Activated CD8-positive, alpha-beta memory T cell treated with anti-CD3 and anti-CD28 coated beads, Interleukin-2, amount 10 ng/mL, durations not matched to agents 7 days and 5 days (primary cell): ENCODE data around the gene SMNDC1. TPM values are rescaled to one million over a fixed set of nuclear protein-coding genes. Genes with fewer than 3 reads are reported as not detected.
A peak's percentile ranks its signal among the peaks of the same experiment; 100 is the strongest.
"Not testable (repeated sequence)": the region's sequence is repeated elsewhere in the genome, so short reads cannot be mapped to it uniquely, and the experiment has no call there.

ENCODE experiments used
- ATAC-seq: fragments of 150-1000 bp; cut with Tn5 transposase; one replicate; pipeline ENCODE4 v1.10.0; 2021; ENCODE audit warnings: moderate library complexity
- CTCF ChIA-PET: fragments of 350-600 bp; sonication (Branson Sonifier 250); formaldehyde crosslinking; loops from one replicate; lab custom pipeline; 2021; ENCODE audit warnings: antibody characterized with exemption; lab: Charles Lee
- DNase-seq: peaks from one replicate; pipeline ENCODE4 v3.0.0-alpha.2; 2020
- H3K27ac Mint-ChIP-seq: one replicate; pipeline ENCODE4 v1.8.0; 2021; ENCODE audit warnings: mild to moderate bottlenecking, mixed read lengths
- H3K27me3 Mint-ChIP-seq: one replicate; pipeline ENCODE4 v1.8.0; 2021; ENCODE audit warnings: mixed read lengths
- H3K36me3 Mint-ChIP-seq: one replicate; pipeline ENCODE4 v1.8.0; 2021; ENCODE audit warnings: mild to moderate bottlenecking, mixed read lengths
- H3K4me1 Mint-ChIP-seq: one replicate; pipeline ENCODE4 v1.8.0; 2021; ENCODE audit warnings: mixed read lengths
- H3K4me3 Mint-ChIP-seq: one replicate; pipeline ENCODE4 v1.8.0; 2021; ENCODE audit warnings: mild to moderate bottlenecking, moderate library complexity, mixed read lengths
- H3K9me3 Mint-ChIP-seq: one replicate; pipeline ENCODE4 v1.8.0; 2022; ENCODE audit warnings: low read depth, mixed read lengths
- total RNA-seq, 2 experiments: library from RNA; stranded (reverse); gene quantifications; one replicate each; pipeline ENCODE4 v1.2.3, GENCODE V29; 2021

SMNDC1 gene
- total RNA-seq, 2 experiments from 2014 or later = 40.9 to 43.5 TPM

DNA sequence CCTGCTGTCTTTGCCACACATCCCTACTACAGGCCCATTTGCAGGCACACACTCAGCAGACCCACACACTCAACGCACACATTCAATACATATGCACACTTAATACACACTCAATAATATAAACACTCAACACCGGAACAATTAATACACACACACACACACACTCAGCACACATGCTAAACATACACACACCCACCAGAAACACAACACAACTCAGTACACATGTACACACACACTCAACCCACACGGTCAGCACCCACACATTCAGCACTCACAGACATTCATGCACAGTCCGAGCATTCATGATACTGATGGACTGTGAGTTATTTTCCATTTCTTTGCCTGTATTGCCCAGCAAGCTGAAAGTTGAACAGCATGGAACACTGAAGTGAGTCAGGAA is 35.4 kb upstream of the SMNDC1 start:
- Mint-ChIP-seq H3K27me3 (peaks cover 4% of the 10 kb centered on the region), H3K4me1 (peaks cover 43% of the 10 kb centered on the region), H3K36me3 (peaks cover 13% of the 10 kb centered on the region), H3K27ac (no peak overlapping the region), H3K9me3 (no peaks in the 10 kb centered on the region), H3K4me3 (no peak overlapping the region)
- CTCF ChIA-PET = interaction anchor here (7.7 kb wide), 1 partner anchor 14 kb away, joined by 48 read pairs; no protein-coding TSS in a partner anchor
- no peak for DNase-seq
- ATAC-seq = no peak

DNA sequence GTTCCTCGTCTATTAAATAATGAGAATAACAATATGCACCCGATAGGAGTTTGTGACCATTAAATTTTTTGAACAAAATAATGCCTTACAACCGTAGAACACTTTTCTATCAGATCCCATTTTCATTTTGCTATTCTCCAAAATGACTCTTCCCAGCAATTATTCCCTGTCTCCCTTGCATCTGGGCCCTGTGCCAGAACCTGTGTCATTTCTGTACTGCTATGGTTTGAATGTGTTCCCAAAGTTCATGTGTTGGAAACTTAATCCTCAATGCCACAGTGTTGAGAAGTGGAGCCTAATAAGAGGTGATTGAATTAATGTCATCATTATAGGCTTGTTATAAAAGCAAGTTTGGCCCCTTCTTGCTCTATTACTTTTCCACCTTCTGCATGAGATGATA is 33.2 kb upstream of the SMNDC1 start:
- no peak for ATAC-seq
- no peak for DNase-seq
- CTCF ChIA-PET = interaction anchor here (1.5 to 7.7 kb wide), 2 partner anchors 16 to 27 kb away, joined by 4 to 48 read pairs; no protein-coding TSS in a partner anchor
- Mint-ChIP-seq H3K27me3 (no peaks in the 10 kb centered on the region), H3K4me1 (peaks cover 50% of the 10 kb centered on the region), H3K27ac (no peak overlapping the region), H3K4me3 (no peak overlapping the region), H3K36me3 (peaks cover 17% of the 10 kb centered on the region), H3K9me3 (no peaks in the 10 kb centered on the region)

DNA sequence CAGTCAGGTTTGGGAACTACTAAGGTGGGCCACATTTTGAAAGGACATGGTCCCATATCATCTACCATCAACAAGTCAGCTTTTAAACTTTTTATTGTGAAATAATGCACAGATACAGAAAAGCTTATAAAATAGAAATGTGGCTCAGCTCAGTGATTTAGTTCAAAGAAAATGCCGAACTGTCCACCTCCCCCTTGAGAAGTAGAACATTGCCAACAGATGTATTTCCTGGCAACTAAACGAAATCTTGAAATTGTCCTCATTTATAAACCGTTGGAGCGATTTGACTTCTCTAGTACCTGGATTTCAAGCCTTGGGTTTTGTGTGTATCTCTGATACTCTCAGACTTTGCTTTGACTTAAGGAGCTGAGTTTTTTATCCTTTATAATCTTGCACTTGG is 32.7 kb upstream of the SMNDC1 start:
- no peak overlapping the region for H3K27ac Mint-ChIP-seq

GRCh38 chr10:110336111-110336721 is 31.5 kb upstream of the SMNDC1 start:
- ATAC-seq (no peak), DNase-seq (no peak)
- Mint-ChIP-seq H3K27me3 (no peaks in the 10 kb centered on the region), H3K4me3 (no peak overlapping the region), H3K9me3 (peaks cover 3% of the 10 kb centered on the region), H3K36me3 (peaks cover 26% of the 10 kb centered on the region), H3K27ac (peak overlapping the region; percentile 88), H3K4me1 (peaks cover 48% of the 10 kb centered on the region)
- CTCF ChIA-PET = interaction anchor here (1.0 to 7.7 kb wide), 6 partner anchors 13 to 177 kb away, joined by 3 to 48 read pairs (median 4); no protein-coding TSS in a partner anchor

More for the DNA sequence above, 32.7 kb upstream of the SMNDC1 start:
- peaks cover 21% of the 10 kb centered on the region for H3K36me3 Mint-ChIP-seq
- no peak for ATAC-seq
- H3K4me3 Mint-ChIP-seq = no peak overlapping the region
- DNase-seq = no peak
- CTCF ChIA-PET = interaction anchor here (1.0 to 7.7 kb wide), 6 partner anchors 15 to 175 kb away, joined by 3 to 48 read pairs (median 4); no protein-coding TSS in a partner anchor
- H3K4me1 Mint-ChIP-seq = peaks cover 52% of the 10 kb centered on the region
- H3K9me3 Mint-ChIP-seq = peaks cover 3% of the 10 kb centered on the region
- H3K27me3 Mint-ChIP-seq = no peaks in the 10 kb centered on the region

DNA sequence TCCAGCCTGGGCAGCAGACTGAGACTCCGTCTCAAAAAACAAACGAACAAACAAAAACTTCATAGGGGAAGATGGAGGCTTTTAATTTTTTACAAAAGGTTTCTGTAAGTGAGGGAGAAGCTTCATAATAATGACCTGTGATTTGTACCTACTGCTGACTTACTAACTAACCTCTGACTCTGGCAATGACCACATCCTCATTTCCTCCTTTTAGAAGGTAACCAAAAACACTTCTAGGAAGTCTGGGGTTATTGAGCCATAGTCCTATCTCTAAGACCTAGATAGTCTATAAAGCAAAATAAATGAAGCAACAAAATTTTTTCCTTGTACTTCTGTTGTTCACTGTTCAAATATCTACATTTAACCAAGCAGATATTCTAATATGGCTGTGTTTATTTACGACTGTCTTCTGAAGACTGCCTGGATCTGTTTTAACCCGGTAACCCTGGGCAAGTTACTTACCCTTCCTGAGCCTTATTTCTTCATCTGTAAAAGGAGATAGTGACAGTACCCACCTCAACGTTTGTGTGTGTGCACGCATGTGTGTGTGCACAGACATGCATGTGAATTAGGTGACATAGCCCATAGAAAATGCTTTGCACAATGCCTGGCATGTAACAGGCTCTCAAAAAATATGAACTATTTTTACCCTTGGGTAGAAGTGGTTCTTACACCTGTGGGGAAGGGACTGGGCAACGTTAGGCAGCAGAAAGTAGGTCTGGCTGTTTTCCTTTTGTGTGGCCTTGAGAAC is 30.8 kb upstream of the SMNDC1 start:
- Mint-ChIP-seq H3K4me3 (peak overlapping the region; percentile 16), H3K27ac (peak overlapping the region; percentile 88), H3K9me3 (peaks cover 10% of the 10 kb centered on the region), H3K27me3 (no peaks in the 10 kb centered on the region), H3K36me3 (peaks cover 33% of the 10 kb centered on the region), H3K4me1 (peaks cover 48% of the 10 kb centered on the region)
- peak; percentile 86 for ATAC-seq
- CTCF ChIA-PET = interaction anchor here (0.9 to 7.7 kb wide), 8 partner anchors 12 to 230 kb away, joined by 3 to 48 read pairs (median 8); partner anchors contain the start of gene SMNDC1
- DNase-seq = peak; percentile 48

GRCh38 chr10:110334061-110334656 is 29.4 kb upstream of the SMNDC1 start:
- Mint-ChIP-seq H3K36me3 (peaks cover 39% of the 10 kb centered on the region), H3K27ac (peak overlapping the region; percentile 68), H3K4me3 (no peak overlapping the region), H3K9me3 (peaks cover 18% of the 10 kb centered on the region), H3K4me1 (peaks cover 45% of the 10 kb centered on the region), H3K27me3 (no peaks in the 10 kb centered on the region)
- CTCF ChIA-PET = interaction anchor here (0.5 to 4.5 kb wide), 12 partner anchors 10 to 421 kb away, joined by 3 to 35 read pairs (median 4); partner anchors contain the start of gene SMNDC1
- DNase-seq (no peak), ATAC-seq (no peak)

- H3K4me3 Mint-ChIP-seq, ATAC-seq, H3K27ac Mint-ChIP-seq, DNase-seq, H3K27me3 Mint-ChIP-seq: not testable (repeated sequence)
- H3K36me3 Mint-ChIP-seq = peaks cover 42% of the 10 kb centered on the region
- H3K4me1 Mint-ChIP-seq = peaks cover 41% of the 10 kb centered on the region
- CTCF ChIA-PET = interaction anchor here (4.5 kb wide), 1 partner anchor 22 kb away, joined by 35 read pairs; no protein-coding TSS in a partner anchor
- H3K9me3 Mint-ChIP-seq = peaks cover 21% of the 10 kb centered on the region
Observed at GRCh38 chr10:110331226-110331795, 26.6 kb upstream of the SMNDC1 start.

DNA sequence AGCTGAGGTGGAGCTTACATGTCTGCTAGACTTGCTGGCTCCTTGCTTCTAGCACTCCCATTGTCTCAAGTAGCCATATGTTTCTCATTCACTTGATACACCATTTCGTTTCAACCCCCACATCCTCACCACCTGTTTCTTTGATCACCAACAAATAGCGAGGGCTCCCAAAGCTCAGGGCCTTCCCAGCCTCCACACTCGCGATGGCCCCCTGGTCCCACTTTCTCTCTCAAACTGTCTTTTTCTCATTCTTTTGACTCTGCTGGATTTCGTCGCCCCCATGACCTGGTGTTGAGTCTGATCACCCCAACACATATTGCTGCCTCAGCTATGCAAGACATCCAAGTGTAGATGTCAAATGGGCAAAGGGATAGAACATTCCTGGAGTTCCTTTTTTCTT is 26.0 kb upstream of the SMNDC1 start:
- ATAC-seq = no peak
- Mint-ChIP-seq H3K4me1 (peaks cover 41% of the 10 kb centered on the region), H3K36me3 (peaks cover 44% of the 10 kb centered on the region), H3K27me3 (no peaks in the 10 kb centered on the region), H3K4me3 (no peak overlapping the region), H3K9me3 (peaks cover 21% of the 10 kb centered on the region), H3K27ac (no peak overlapping the region)
- DNase-seq = no peak
- CTCF ChIA-PET = no interaction called here

DNA sequence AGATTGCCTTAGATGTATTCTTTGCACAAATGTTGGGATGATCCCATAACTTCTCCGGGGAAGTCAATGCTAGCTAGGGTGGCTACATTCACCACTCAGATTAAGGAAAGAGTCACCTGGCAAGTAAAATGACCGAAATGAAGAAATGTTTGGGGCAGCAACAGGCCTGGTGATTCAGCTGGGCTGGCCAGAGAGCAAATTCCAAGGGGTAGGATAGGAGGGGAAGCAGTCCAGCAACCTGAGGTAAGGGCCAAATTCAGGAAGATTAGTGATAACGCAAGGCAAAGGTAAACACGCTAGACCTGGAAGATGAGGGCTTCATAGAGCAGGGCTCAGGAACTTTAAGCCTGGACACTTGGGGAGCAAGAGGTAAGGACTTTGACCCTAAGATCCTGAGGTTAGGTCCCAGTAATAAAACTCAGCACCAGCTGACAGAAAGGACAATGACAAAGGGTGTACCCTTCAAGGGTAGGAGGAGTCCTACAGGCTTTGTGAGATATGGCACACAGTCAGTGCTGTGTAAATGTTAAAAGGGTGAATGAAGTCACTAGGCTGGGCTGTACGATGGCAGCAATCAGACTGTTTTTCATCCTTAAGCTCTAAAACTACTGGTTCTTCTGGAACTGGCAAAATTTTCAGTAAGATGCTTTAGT is 22.7 kb upstream of the SMNDC1 start:
- Mint-ChIP-seq H3K27me3 (no peaks in the 10 kb centered on the region), H3K9me3 (peaks cover 19% of the 10 kb centered on the region), H3K4me1 (peaks cover 40% of the 10 kb centered on the region), H3K27ac (no peak overlapping the region), H3K36me3 (peaks cover 44% of the 10 kb centered on the region), H3K4me3 (no peak overlapping the region)
- ATAC-seq (no peak), DNase-seq (no peak)
- CTCF ChIA-PET = interaction anchor here (0.6 to 1.9 kb wide), 3 partner anchors 12 to 17 kb away, joined by 3 to 6 read pairs (median 4); no protein-coding TSS in a partner anchor

DNA sequence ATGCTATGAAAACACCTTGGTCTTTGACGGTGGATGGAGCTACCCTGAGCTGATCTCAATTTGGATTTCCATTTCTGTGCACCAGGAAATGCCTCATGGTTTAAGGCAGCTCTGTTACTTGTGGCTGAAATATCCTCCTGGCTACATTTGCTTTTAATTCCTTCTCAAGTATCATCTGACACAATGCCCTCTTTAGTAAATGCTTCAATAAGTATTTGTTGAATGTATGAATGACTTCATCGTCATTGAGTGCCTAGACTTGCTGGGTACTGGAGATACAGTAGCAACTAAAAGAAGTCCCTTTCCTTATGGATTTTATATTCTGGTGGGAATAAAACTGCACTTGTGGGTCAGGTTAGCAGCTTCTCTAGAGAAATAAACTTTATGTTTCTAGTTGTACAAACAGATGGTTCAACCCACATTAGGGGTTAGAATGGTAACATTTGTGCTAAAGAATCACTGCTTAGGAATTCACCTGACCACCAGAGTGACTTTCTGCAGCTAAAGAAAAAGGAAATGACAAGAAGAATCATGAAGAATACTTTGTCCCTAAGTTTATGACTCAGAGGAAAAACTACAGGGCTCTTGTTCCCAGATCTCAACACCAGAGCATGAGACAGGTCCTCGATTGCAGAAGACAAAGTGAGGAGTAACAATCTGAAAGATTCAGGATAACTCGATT is 21.8 kb upstream of the SMNDC1 start:
- CTCF ChIA-PET = interaction anchor here (1.0 to 4.6 kb wide), 4 partner anchors 8 to 183 kb away, joined by 3 to 23 read pairs (median 5); no protein-coding TSS in a partner anchor
- H3K4me1 Mint-ChIP-seq = peaks cover 44% of the 10 kb centered on the region
- H3K4me3 Mint-ChIP-seq = no peak overlapping the region
- DNase-seq (no peak), ATAC-seq (no peak)
- H3K27me3 Mint-ChIP-seq = no peaks in the 10 kb centered on the region
- H3K36me3 Mint-ChIP-seq = peaks cover 42% of the 10 kb centered on the region
- H3K9me3 Mint-ChIP-seq = peaks cover 22% of the 10 kb centered on the region
- no peak overlapping the region for H3K27ac Mint-ChIP-seq

DNA sequence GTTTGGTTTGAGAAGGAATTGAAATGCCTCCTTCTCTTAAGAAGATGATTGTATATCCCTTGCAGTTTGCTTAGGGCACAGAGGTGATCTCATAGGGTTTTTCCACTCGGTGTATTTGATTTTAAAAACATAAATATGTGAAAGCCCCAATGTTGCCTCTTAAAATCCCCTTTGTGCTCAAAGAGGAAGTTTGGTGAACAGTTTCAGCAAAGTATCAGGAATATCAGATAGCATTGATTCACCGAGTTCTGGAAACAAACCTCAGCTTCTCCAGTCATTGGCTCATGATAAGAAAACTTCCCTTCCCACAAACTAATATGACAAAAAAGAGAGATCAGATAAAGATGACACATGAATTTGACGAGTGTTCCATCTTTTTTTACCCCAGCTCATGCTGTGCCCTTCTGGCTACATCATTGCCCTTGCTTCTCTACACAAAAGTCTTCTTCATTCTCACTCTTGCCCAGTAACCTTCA is 20.1 kb upstream of the SMNDC1 start:
- H3K4me1 Mint-ChIP-seq = peaks cover 44% of the 10 kb centered on the region
- peaks cover 35% of the 10 kb centered on the region for H3K36me3 Mint-ChIP-seq

More for the DNA sequence above, 20.1 kb upstream of the SMNDC1 start:
- DNase-seq (no peak), ATAC-seq (peak; percentile 30)
- Mint-ChIP-seq H3K4me3 (no peak overlapping the region), H3K27ac (peak overlapping the region; percentile 61), H3K27me3 (no peaks in the 10 kb centered on the region), H3K9me3 (peaks cover 11% of the 10 kb centered on the region)
- CTCF ChIA-PET = interaction anchor here (0.6 to 4.6 kb wide), 6 partner anchors 10 to 272 kb away, joined by 3 to 23 read pairs (median 6); no protein-coding TSS in a partner anchor
